GM12801 (cell line): Measurements from ENCODE around the gene FARP2.

Experiments
- TF ChIP-seq, protein P1 (sequence below): IDR thresholded peaks from one replicate; pipeline ENCODE4 v1.5.1; 2011; ENCODE audit warnings: control low read depth; ENCODE audit not compliant: insufficient read length; ENCODE audit errors: extremely low read depth

FARP2 gene

GRCh38 chr2:241489088-241489487 is 133.0 kb downstream of the FARP2 start:
- TF ChIP-seq, protein P1, sequence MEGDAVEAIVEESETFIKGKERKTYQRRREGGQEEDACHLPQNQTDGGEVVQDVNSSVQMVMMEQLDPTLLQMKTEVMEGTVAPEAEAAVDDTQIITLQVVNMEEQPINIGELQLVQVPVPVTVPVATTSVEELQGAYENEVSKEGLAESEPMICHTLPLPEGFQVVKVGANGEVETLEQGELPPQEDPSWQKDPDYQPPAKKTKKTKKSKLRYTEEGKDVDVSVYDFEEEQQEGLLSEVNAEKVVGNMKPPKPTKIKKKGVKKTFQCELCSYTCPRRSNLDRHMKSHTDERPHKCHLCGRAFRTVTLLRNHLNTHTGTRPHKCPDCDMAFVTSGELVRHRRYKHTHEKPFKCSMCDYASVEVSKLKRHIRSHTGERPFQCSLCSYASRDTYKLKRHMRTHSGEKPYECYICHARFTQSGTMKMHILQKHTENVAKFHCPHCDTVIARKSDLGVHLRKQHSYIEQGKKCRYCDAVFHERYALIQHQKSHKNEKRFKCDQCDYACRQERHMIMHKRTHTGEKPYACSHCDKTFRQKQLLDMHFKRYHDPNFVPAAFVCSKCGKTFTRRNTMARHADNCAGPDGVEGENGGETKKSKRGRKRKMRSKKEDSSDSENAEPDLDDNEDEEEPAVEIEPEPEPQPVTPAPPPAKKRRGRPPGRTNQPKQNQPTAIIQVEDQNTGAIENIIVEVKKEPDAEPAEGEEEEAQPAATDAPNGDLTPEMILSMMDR = no peak

GRCh38 chr2:241489733-241490680 is 133.9 kb downstream of the FARP2 start:
- TF ChIP-seq, protein P1 = no peak

DNA sequence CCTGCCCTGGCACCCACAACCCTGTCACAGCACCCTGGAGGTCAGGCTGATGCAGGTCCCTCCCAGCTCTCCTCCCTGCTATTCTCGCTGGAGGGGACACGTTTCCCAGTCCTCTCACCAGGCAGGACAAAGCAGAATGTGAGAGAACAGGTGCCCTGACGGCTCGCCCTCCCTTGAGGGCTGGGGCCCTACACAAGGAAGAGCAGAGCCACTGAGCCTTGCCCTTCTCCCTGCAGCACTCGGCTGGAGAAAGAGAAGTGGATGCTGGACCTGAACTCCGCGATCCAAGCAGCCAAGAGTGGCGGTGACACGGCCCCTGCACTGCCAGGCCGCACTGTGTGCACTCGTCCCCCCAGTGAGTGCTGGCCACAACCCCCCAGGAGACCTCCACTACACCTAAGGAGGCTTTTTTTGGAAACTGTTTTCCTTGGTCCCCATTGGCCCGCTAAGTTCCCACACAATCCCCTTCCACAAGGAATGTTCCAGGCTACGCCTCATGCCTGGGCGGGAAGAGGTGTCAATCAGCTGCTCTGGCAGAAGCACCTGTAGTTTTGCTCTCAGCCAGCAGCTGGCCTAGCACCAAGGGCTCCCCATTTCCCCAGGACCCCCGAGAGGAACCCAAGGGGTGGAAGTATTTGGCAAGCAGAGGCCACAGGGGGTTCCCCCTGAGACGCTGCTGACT is 134.9 kb downstream of the FARP2 start:
- TF ChIP-seq, protein P1 = no peak

- TF ChIP-seq, protein P1 = no peak
Measured at GRCh38 chr2:241491549-241492173, 135.6 kb downstream of the FARP2 start.

DNA sequence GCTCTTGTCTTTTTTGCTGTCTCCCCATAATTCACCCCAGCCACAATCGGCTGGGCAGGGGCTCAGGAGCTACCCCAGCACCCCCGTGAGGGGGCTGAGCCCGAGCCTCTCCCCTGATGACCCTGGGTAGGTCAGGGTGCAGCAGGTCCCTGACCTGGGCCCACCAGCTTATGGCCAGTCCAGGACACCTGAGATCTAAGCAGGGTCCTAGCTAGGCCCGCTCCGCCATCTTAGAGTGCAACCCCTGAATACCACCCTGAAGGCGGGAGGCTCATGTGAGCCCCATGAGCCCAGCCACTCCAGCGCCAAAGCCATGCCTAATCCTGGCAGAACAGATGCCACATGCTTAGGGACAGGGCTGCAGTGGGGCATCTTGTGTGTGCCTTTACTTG is 136.1 kb downstream of the FARP2 start:
- TF ChIP-seq, protein P1 = no peak

DNA sequence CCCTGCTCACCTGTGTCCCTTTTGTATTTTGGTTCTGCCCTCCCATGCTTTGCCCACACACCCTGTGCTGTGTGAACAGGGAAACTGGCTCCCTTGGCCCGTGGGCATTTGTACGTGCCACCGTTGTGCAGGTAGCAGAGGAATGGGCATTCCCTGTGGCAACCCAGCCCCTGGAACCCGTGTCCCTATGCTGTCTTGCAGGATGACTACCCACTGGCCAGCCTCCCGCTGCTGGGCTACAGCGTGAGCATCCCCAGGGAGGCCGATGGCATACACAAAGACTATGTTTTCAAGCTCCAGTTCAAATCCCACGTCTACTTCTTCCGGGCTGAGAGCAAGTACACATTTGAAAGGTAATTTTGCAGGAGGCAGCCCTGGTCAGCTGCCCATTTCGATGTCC is 137.0 kb downstream of the FARP2 start:
- TF ChIP-seq, protein P1 = no peak

GRCh38 chr2:241494311-241494908 is 138.3 kb downstream of the FARP2 start:
- TF ChIP-seq, protein P1 = no peak
